Heart right ventricle (tissue), 16 donors: ENCODE results near the gene TMPRSS13. TPM values are rescaled to one million over a fixed set of nuclear protein-coding genes. Genes with fewer than 3 reads are reported as not detected.
A peak's percentile ranks its signal among the peaks of the same experiment; 100 is the strongest.

Source experiments
- ATAC-seq, 8 donors: fragments of 200-7000 bp; cut with Tn5 transposase; one replicate each; pipeline ENCODE4 v1.9.1; 2020; ENCODE audit warnings: mild to moderate bottlenecking in 8 of 8, moderate library complexity in 8 of 8, moderate number of reproducible peaks in 1 of 8
- DNase-seq, 2 donors: peaks; one replicate each; pipeline ENCODE4 v3.0.0-alpha.2; 2020
- H3K27ac ChIP-seq, 10 donors: fragments of 200-600 bp; sonication (generic) in 2 of 10; one replicate each; pipeline versions ENCODE4 v1.5.0 to v1.8.0; 2020 to 2022; ENCODE audit warnings: mild to moderate bottlenecking in 3 of 10
- H3K27me3 ChIP-seq, 7 donors: fragments of 200-600 bp; one replicate each; pipeline ENCODE4 v1.8.0; 2021 to 2022; ENCODE audit warnings: mild to moderate bottlenecking in 2 of 7
- H3K36me3 ChIP-seq, 9 donors: fragments of 200-600 bp; sonication (generic) in 1 of 9; one replicate each; pipeline versions ENCODE4 v1.5.0 to v1.8.0; 2020 to 2022; ENCODE audit warnings: mild to moderate bottlenecking in 2 of 9
- H3K4me1 ChIP-seq, 9 donors: fragments of 200-600 bp; sonication (generic) in 1 of 9; one replicate each; pipeline versions ENCODE4 v1.5.0 to v1.8.0; 2020 to 2022; ENCODE audit warnings: mild to moderate bottlenecking in 4 of 9
- H3K4me3 ChIP-seq, 10 donors: fragments of 200-600 bp; sonication (generic) in 2 of 10; one replicate each; pipeline versions ENCODE4 v1.5.0 to v1.8.0; 2020 to 2022; ENCODE audit warnings: mild to moderate bottlenecking in 7 of 10, moderate library complexity in 2 of 10
- H3K9me3 ChIP-seq, 11 donors: fragments of 200-600 bp in 10 of 11; sonication (generic) in 2 of 11; one replicate each; pipeline versions ENCODE4 v1.5.0 to v1.8.0; 2013 to 2022; ENCODE audit warnings: mild to moderate bottlenecking in 2 of 11, control low read depth in 1 of 11, moderate library complexity in 1 of 11
- WGBS, 2 donors: extraction: QIAGEN DNeasy Blood & Tissue Kit; methylation state at CpG; one replicate each; pipeline ENCODE4 v1.1.7; 2013; ENCODE audit warnings: inconsistent platforms in 1 of 2; 5-methylcytosine and 5-hydroxymethylcytosine counted together
- intact Hi-C, 10 donors: fragments of 100-400 bp; cut with DNase I; formaldehyde crosslinking; loops; one replicate each; pipeline versions ENCODE4 v1.11.1 to v1.14.2; 2022
- polyA plus RNA-seq, 2 donors: library from polyadenylated mRNA; stranded (reverse); fragments of 200-250 nt; gene quantifications; one replicate each; pipeline ENCODE4 v1.2.3, GENCODE V29; 2013
- total RNA-seq, 10 donors: library from RNA; stranded (reverse); fragmentation: NEBNext Ultra II Directional in 3 of 10; extraction: Animal tissue kit (Norgen Biotek cat#: 25700) in 3 of 10; gene quantifications; one replicate each; pipeline versions ENCODE4 v1.2.1 to v1.2.4, GENCODE V29; 2021 to 2023
- TF ChIP-seq, protein P1 (sequence below), 9 donors: fragments of 200-600 bp; sonication (generic) in 2 of 9; IDR thresholded peaks; one replicate each; pipeline versions ENCODE4 v1.5.0 to v1.8.0; 2021 to 2022; ENCODE audit warnings: antibody characterized with exemption in 9 of 9, mild to moderate bottlenecking in 5 of 9, moderate library complexity in 1 of 9
- donor health status: Arrhythmogenic right ventricular cardiomyopathy.
- donor health status: ischemic (EF 13 %, LVEDD 7.1; RV severe dilation, severe dysfunction).
- donor health status: healthy with polysubstance abuse.
- donor health status: DM: no; HTN: yes; CAD: no.
- donor health status: DM: no; HTN: no; CAD: no.
- donor health status: ischemic (EF 25% LVEDD 6.9; RV normal size, moderate dysfunction).
- donor health status: ischemic (EF 25% LVEDD 5.7; RV mildly dilated, moderate dysfunction).
- donor health status: healthy.
- donor health status: DM: yes; HTN: yes; CAD: no.
- donor health status: Ischemic cardiomyopathy.
- donor health status: ischemic (EF 35%, LVEDD 5.7; RV mildly dilated, moderate dysfunction).
- donor health status: nonischemic (EF 11% LVEDD 7.7; RV severe dilation, severe dysfunction).
- donor health status: DM: yes; HTN: yes; CAD: no.
- donor health status: PGD.
- donor health status: ischemic (EF 29% LVEDD 5.4; RV normal size, mild dysfunction).
- donor health status: nonischemic (EF 23%, LVEDD 6.1; RV moderate dilation, normal function).

The TMPRSS13 gene
- total and polyA plus RNA-seq, 12 donors: 0.03 to 0.32 (median 0.18) TPM; not detected in 7

DNA sequence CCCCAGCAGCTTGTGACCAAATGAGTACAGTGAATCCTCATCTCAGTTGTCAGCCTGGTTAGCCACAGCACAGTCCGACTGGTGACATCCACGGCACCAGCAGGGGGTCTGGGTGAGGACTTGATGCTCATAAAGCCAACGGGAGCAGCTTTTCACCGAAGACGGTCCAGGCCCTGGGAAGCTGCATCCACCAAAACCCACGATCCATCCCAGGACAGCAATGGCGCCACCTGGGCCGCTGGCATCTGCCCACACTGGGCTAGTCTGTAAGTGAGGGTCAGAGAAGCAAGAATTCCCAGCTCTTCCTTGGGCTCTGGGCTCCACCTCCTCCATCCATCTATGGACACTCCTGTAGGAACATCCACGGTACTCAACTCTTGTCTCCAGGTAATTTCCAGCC, 27.6 kb downstream of the TMPRSS13 start:
- no peaks in the 10 kb centered on the region for H3K27me3 ChIP-seq
- peak in 1 of 8 donors; percentile 6 for ATAC-seq
- H3K9me3 ChIP-seq: no peaks in the 10 kb centered on the region
- TF ChIP-seq, protein P1, sequence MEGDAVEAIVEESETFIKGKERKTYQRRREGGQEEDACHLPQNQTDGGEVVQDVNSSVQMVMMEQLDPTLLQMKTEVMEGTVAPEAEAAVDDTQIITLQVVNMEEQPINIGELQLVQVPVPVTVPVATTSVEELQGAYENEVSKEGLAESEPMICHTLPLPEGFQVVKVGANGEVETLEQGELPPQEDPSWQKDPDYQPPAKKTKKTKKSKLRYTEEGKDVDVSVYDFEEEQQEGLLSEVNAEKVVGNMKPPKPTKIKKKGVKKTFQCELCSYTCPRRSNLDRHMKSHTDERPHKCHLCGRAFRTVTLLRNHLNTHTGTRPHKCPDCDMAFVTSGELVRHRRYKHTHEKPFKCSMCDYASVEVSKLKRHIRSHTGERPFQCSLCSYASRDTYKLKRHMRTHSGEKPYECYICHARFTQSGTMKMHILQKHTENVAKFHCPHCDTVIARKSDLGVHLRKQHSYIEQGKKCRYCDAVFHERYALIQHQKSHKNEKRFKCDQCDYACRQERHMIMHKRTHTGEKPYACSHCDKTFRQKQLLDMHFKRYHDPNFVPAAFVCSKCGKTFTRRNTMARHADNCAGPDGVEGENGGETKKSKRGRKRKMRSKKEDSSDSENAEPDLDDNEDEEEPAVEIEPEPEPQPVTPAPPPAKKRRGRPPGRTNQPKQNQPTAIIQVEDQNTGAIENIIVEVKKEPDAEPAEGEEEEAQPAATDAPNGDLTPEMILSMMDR (IDR thresholded peaks at IDR 0.05): no peak
- H3K36me3 ChIP-seq: no peaks in the 10 kb centered on the region
- no peak overlapping the region for H3K4me3 ChIP-seq
- H3K4me1 ChIP-seq: peaks cover 0 to 19% (median 0%) of the 10 kb centered on the region in 9 donors
- intact Hi-C loops: loop anchor here in 4 of 10 donors (5.0 to 10.0 kb wide), 2 partner anchors 57 to 59 kb away; no protein-coding TSS in a partner anchor
- H3K27ac ChIP-seq: peak overlapping the region in 1 of 10 donors; percentile 43
- 87 to 93% methylated on average over 9 of the region's 9 CpGs for WGBS, 2 donors
- DNase-seq: no peak

- no peaks in the 10 kb centered on the region for H3K36me3 ChIP-seq
- WGBS, 2 donors: 75 to 78% methylated on average over 11 of the region's 11 CpGs
- H3K9me3 ChIP-seq: no peaks in the 10 kb centered on the region
- DNase-seq (no peak), ATAC-seq (peak in 1 of 8 donors; percentile 10)
- H3K27ac ChIP-seq: peak overlapping the region in 2 of 10 donors; percentile 41 to 65
- intact Hi-C loops: loop anchor here in 4 of 10 donors (5.0 to 10.0 kb wide), 2 partner anchors 56 to 59 kb away; no protein-coding TSS in a partner anchor
- TF ChIP-seq, protein P1 (IDR thresholded peaks at IDR 0.05): no peak
- H3K4me3 ChIP-seq: no peak overlapping the region
- H3K4me1 ChIP-seq: peaks cover 0 to 19% (median 0%) of the 10 kb centered on the region in 9 donors
- H3K27me3 ChIP-seq: no peaks in the 10 kb centered on the region
Measured at GRCh38 chr11:117900720-117901440, 28.3 kb downstream of the TMPRSS13 start.

DNA sequence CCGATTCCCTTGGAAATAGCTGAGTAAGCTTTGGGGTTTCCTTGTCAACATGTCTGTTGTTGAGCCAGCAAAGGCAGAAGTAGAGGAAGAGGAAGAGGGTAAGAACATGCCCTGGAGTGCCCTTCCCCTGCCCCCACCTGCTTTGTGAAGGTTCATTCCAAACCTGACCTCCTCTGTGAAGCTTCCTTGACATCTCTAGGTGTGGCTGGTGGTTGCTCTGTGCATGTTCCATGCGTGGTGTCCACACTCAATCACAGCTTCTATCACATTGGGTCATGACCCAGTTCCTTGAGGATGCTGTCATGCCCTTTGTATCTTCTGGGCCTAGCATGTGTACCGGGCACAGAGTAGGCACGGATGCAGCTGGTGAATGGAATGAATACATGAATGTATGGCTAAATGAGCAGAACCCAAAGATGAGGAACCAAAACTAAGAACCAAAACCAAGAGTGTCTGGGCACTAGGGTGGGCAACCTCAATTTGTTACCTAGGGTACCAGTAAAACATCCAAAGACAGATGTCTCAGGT, 29.0 kb downstream of the TMPRSS13 start:
- no peaks in the 10 kb centered on the region for H3K36me3 ChIP-seq
- WGBS, 2 donors: 80 to 90% methylated on average over 4 of the region's 4 CpGs
- DNase-seq (no peak), ATAC-seq (peak in 4 of 8 donors; percentile 21 to 56 (median 40))
- intact Hi-C loops: loop anchor here in 4 of 10 donors (5.0 to 10.0 kb wide), 2 partner anchors 55 to 58 kb away; no protein-coding TSS in a partner anchor
- peaks cover 0 to 19% (median 0%) of the 10 kb centered on the region in 9 donors for H3K4me1 ChIP-seq
- TF ChIP-seq, protein P1 (IDR thresholded peaks at IDR 0.05): no peak
- H3K27me3 ChIP-seq: no peaks in the 10 kb centered on the region
- no peaks in the 10 kb centered on the region for H3K9me3 ChIP-seq
- no peak overlapping the region for H3K4me3 ChIP-seq
- H3K27ac ChIP-seq: peak overlapping the region in 2 of 10 donors; percentile 41 to 65

- H3K27ac ChIP-seq: no peak overlapping the region
- peak in 4 of 8 donors; percentile 11 to 60 (median 31) for ATAC-seq
- H3K9me3 ChIP-seq: peaks cover 0 to 4% (median 0%) of the 10 kb centered on the region in 11 donors
- no peak overlapping the region for H3K4me3 ChIP-seq
- H3K4me1 ChIP-seq: peaks cover 0 to 14% (median 0%) of the 10 kb centered on the region in 9 donors
- H3K36me3 ChIP-seq: no peaks in the 10 kb centered on the region
- WGBS, 2 donors: 87 to 90% methylated on average over 4 of the region's 4 CpGs
- H3K27me3 ChIP-seq: no peaks in the 10 kb centered on the region
- intact Hi-C loops: no loop called here
- TF ChIP-seq, protein P1 (IDR thresholded peaks at IDR 0.05): no peak
- no peak for DNase-seq
Measured at GRCh38 chr11:117898059-117898458, 31.1 kb downstream of the TMPRSS13 start.
